ENCODE measurements around the gene ERI2.
A peak's percentile ranks its signal among the peaks of the same experiment; 100 is the strongest.
"Not testable (repeated sequence)": the region's sequence is repeated elsewhere in the genome, so short reads cannot be mapped to it uniquely, and the experiment has no call there.

Gene ERI2

DNA sequence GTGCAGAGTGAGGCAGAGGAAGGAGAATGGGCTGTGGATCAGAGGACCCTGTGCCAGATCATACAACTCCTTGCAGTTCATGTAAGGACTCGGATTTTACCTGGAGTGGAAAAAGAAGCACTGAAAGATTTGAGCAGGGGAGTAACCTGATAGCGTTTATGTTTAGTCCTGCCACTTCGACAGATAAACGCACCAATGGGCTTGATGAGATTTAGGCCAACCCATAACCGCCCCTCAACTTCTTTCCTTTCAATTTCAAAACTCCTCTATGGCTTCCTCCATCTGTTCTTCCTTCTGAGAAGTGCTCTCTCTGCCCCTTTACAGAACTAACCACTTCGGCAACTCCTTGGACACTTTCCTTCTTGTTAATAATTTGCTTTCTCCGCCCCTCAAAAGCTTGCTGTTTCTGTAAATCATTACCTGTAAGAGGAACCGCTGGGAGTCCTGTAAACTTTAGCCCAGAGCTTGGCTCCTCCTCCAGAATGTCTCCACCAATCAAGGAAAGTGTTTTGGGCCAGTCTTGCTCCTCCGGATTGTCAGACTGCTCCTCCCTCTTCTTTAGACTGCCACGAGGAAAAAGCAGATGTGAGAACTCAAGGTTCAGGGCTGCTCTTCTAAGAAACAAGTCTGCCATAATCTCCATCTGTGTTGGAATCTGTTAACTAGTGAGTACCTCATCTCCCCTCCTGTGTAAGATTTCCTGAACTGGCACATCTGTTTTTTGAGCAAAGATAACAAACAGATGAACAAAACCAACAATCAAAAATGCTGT, 42.6 kb downstream of the ERI2 start, which contains the start of gene ACSM3:
Gene ACSM3, plus strand, starts transcription at position 554 of the 772 bp plus-strand sequence. CDS start 6,021 bp downstream, outside the sequence.
- no peaks in the 10 kb centered on the region for H3K36me3 ChIP-seq (ENCODE audit: control insufficient read depth, insufficient read depth, low read length, severe bottlenecking)
- H3K4me3 ChIP-seq (ENCODE audit: low read length): peak within 1 kb of the TSS; percentile 78
- no peaks in the 10 kb centered on the region for H3K9me3 ChIP-seq (ENCODE audit: control insufficient read depth, low read length)
- H3K4me1 ChIP-seq (ENCODE audit: control insufficient read depth, insufficient read depth, low read length): peaks cover 16% of the 10 kb centered on the region
- peak within 1 kb of the TSS; percentile 35 for H3K9ac ChIP-seq (ENCODE audit: low read length)
- no peaks in the 10 kb centered on the region for H3K27me3 ChIP-seq (replicated peaks; ENCODE audit: control insufficient read depth, insufficient read depth, low read length)
- DNase-seq (ENCODE audit: low read depth): peak; percentile 90

DNA sequence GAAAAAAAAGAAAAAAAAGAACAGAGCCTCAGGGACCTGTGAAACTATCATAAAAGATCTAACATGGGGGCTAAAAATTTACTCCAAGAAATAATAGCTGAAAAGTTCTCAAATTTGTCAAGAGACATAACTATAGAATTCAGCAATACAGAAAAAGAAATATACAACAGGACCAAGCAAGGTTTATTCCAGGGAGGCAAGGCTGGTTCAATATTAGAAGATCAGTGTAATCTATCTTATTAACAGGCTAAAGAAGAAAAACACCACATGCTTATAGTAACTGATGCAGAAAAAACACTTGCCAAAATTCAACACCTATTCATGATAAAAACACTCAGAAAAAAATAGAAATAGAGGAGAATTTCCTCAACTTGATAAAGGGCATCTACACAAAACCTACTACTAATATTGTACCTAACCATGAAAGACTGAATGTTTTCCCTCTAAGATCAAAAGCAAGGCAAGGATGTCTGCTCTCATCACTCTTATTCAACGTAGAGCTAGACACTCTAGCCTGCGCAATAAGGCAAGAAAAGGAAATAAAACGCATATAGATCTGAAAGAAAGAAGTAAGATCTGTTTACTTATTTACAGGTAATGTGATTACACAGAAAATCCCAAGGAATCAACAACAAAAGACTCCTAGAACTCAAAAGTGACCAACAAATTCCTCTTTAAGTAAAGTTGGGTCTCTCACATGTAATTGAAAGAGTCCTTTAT, 43.7 kb downstream of the ERI2 start:
- Histone ChIP-seq H3K36me3 (ENCODE audit: control insufficient read depth, insufficient read depth, low read length, severe bottlenecking) (no peaks in the 10 kb centered on the region), H3K4me3 (ENCODE audit: low read length) (no peak overlapping the region)
- no peak for DNase-seq (ENCODE audit: low read depth)

DNA sequence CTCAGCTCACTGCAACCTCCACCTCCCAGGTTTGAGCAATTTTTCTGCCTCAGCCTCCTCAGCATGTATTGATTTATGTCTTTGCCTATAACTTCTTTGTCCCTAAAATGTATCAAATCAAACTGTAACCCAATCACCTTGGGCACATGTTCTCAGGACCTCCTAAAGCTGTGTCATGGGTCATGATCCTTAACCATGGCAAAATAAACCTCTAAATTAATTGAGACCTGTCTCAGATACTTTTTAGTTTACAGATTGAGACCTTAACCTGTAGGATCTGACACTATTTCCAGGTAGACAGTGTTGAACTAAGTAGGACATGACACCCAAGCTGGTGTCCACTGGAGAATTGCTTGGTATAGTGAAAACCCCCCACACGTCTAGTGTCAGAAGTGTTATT, 45.1 kb downstream of the ERI2 start:
- Histone ChIP-seq H3K36me3 (ENCODE audit: control insufficient read depth, insufficient read depth, low read length, severe bottlenecking) (no peaks in the 10 kb centered on the region), H3K9me3 (ENCODE audit: control insufficient read depth, low read length) (no peaks in the 10 kb centered on the region), H3K4me1 (ENCODE audit: control insufficient read depth, insufficient read depth, low read length) (peaks cover 9% of the 10 kb centered on the region), H3K27me3 (replicated peaks; ENCODE audit: control insufficient read depth, insufficient read depth, low read length) (no peaks in the 10 kb centered on the region), H3K4me3 (ENCODE audit: low read length) (no peak overlapping the region), H3K9ac (ENCODE audit: low read length) (no peak overlapping the region)
- no peak for DNase-seq (ENCODE audit: low read depth)

More for the DNA sequence above, 43.7 kb downstream of the ERI2 start:
- Histone ChIP-seq H3K9me3 (ENCODE audit: control insufficient read depth, low read length) (no peaks in the 10 kb centered on the region), H3K4me1 (ENCODE audit: control insufficient read depth, insufficient read depth, low read length) (peaks cover 11% of the 10 kb centered on the region), H3K9ac (ENCODE audit: low read length) (no peak overlapping the region), H3K27me3 (replicated peaks; ENCODE audit: control insufficient read depth, insufficient read depth, low read length) (no peaks in the 10 kb centered on the region)

DNA sequence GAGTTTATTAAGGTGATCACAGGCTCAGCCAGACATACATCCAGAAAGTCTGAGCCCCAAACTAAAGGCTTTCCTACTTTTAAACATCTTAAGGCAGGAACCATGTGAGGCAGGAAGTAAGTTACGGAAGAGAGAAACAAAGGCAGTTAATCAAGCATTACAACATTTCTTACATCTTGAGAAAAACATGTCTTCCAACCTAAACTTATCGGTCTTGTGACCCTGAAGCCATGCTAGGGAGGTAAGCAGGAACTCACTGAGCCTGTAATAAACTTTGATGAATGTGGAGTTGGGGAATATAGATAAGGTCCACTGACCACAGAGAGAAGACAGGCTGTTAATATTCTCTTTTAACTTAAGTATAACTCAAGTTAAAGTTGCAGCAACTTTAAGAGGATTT, 45.9 kb downstream of the ERI2 start:
- H3K9ac ChIP-seq (ENCODE audit: low read length): no peak overlapping the region
- no peaks in the 10 kb centered on the region for H3K36me3 ChIP-seq (ENCODE audit: control insufficient read depth, insufficient read depth, low read length, severe bottlenecking)
- peaks cover 6% of the 10 kb centered on the region for H3K4me1 ChIP-seq (ENCODE audit: control insufficient read depth, insufficient read depth, low read length)
- H3K4me3 ChIP-seq (ENCODE audit: low read length): no peak overlapping the region
- no peaks in the 10 kb centered on the region for H3K27me3 ChIP-seq (replicated peaks; ENCODE audit: control insufficient read depth, insufficient read depth, low read length)
- no peaks in the 10 kb centered on the region for H3K9me3 ChIP-seq (ENCODE audit: control insufficient read depth, low read length)
- DNase-seq (ENCODE audit: low read depth): no peak

DNA sequence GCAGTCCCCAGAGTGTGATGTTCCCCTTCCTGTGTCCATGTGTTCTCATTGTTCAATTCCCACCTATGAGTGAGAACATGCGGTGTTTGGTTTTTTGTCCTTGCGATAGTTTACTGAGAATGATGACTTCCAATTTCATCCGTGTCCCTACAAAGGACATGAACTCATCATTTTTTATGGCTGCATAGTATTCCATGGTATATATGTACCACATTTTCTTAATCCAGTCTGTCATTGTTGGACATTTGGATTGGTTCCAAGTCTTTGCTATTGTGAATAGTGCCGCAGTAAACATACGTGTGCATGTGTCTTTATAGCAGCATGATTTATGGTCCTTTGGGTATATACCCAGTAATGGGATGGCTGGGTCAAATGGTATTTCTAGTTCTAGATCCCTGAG, 50.5 kb downstream of the ERI2 start:
- not testable (repeated sequence) for H3K4me3 ChIP-seq (ENCODE audit: low read length); H3K9ac ChIP-seq (ENCODE audit: low read length); H3K36me3 ChIP-seq (ENCODE audit: control insufficient read depth, insufficient read depth, low read length, severe bottlenecking); H3K9me3 ChIP-seq (ENCODE audit: control insufficient read depth, low read length); H3K4me1 ChIP-seq (ENCODE audit: control insufficient read depth, insufficient read depth, low read length); H3K27me3 ChIP-seq (replicated peaks; ENCODE audit: control insufficient read depth, insufficient read depth, low read length); DNase-seq (ENCODE audit: low read depth)

DNA sequence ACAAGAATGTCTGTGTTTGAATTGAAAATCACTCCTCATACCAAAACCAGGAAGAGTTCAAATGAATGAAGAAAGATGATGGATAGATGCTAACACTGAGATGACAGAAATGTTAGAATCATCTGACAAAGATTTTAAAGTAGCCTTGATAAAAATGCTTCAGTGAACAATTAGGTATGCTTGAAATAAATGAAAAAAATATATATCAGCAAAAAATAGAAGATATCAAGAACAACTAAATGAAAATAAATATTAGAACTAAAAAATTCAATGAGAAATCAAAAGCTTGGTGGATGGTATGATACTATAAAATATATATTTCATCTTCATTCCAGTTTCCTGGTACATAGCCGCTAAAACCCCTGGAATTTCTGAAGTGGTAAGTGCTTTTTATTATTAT, 51.0 kb downstream of the ERI2 start:
- H3K9me3 ChIP-seq (ENCODE audit: control insufficient read depth, low read length): no peaks in the 10 kb centered on the region

DNA sequence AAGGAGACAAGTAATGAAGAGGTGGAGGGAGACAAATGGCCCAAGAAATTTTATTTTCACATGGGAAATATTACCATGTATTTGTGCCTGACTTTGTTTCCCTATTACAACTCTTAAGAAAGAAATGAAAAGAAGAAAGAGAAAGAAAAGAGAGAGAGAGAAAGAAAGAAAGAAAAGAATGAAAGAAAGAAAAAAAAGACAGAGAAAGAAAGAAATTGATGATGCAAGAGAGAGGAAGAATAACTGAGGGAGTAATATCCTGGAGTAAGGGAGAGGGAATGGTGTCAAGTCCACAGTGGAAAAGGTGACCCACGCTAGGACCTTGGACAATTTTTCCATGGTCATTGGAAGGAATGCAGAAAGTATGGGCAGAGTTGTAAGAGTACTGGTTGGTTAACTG, 52.5 kb downstream of the ERI2 start:
- Histone ChIP-seq H3K4me3 (ENCODE audit: low read length) (no peak overlapping the region), H3K9ac (ENCODE audit: low read length) (no peak overlapping the region), H3K9me3 (ENCODE audit: control insufficient read depth, low read length) (no peaks in the 10 kb centered on the region), H3K4me1 (ENCODE audit: control insufficient read depth, insufficient read depth, low read length) (no peaks in the 10 kb centered on the region), H3K36me3 (ENCODE audit: control insufficient read depth, insufficient read depth, low read length, severe bottlenecking) (no peaks in the 10 kb centered on the region), H3K27me3 (replicated peaks; ENCODE audit: control insufficient read depth, insufficient read depth, low read length) (no peaks in the 10 kb centered on the region)
- no peak for DNase-seq (ENCODE audit: low read depth)

More for the DNA sequence above, 51.0 kb downstream of the ERI2 start:
- Histone ChIP-seq H3K9ac (ENCODE audit: low read length) (no peak overlapping the region), H3K4me3 (ENCODE audit: low read length) (no peak overlapping the region), H3K4me1 (ENCODE audit: control insufficient read depth, insufficient read depth, low read length) (no peaks in the 10 kb centered on the region), H3K36me3 (ENCODE audit: control insufficient read depth, insufficient read depth, low read length, severe bottlenecking) (no peaks in the 10 kb centered on the region), H3K27me3 (replicated peaks; ENCODE audit: control insufficient read depth, insufficient read depth, low read length) (no peaks in the 10 kb centered on the region)
- DNase-seq (ENCODE audit: low read depth): no peak

DNA sequence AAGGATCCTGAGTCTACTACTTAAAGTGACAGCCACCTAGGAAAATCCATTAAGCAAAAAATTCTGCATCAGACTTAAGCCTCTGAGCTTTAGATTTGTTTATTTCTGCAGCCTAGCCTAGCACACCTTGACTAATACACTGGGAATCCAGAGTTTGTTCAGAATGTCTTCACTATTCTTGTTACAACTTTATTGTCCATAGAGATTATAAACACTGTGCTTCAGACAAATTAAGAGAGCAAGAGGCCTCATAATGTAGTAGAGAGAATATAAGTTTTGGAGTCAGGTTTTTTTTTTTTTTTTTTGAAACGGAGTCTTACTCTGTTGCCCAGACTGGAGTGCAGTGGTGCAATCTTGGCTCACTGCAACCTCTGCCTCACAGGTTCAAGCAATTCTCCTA, 55.7 kb downstream of the ERI2 start:
- Histone ChIP-seq H3K27me3 (replicated peaks; ENCODE audit: control insufficient read depth, insufficient read depth, low read length) (no peaks in the 10 kb centered on the region), H3K9me3 (ENCODE audit: control insufficient read depth, low read length) (peaks cover 7% of the 10 kb centered on the region), H3K4me1 (ENCODE audit: control insufficient read depth, insufficient read depth, low read length) (no peaks in the 10 kb centered on the region), H3K36me3 (ENCODE audit: control insufficient read depth, insufficient read depth, low read length, severe bottlenecking) (no peaks in the 10 kb centered on the region), H3K4me3 (ENCODE audit: low read length) (no peak overlapping the region), H3K9ac (ENCODE audit: low read length) (no peak overlapping the region)
- DNase-seq (ENCODE audit: low read depth): no peak

DNA sequence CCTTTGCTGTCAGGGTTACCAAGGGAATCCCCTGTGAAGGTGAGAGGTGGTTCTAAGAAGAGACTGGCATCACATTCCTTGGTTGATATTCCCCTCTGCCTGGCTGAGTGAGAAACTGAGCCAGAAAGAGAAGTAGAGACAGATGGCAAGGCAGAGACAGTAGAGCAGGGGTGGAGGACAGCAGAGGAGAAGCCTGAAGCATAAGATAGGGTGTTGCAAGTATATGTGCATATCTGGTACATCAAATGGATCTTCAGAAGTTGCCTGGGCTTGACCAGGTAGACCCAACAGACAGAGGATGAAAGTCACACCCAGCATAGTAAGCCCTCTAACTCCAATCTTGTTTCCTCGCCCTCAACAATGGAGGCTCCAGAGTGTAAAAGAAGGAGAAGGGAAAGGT, 56.8 kb downstream of the ERI2 start:
- Histone ChIP-seq H3K27me3 (replicated peaks; ENCODE audit: control insufficient read depth, insufficient read depth, low read length) (no peaks in the 10 kb centered on the region), H3K4me1 (ENCODE audit: control insufficient read depth, insufficient read depth, low read length) (no peaks in the 10 kb centered on the region), H3K9me3 (ENCODE audit: control insufficient read depth, low read length) (peaks cover 7% of the 10 kb centered on the region), H3K9ac (ENCODE audit: low read length) (no peak overlapping the region), H3K36me3 (ENCODE audit: control insufficient read depth, insufficient read depth, low read length, severe bottlenecking) (no peaks in the 10 kb centered on the region), H3K4me3 (ENCODE audit: low read length) (no peak overlapping the region)
- no peak for DNase-seq (ENCODE audit: low read depth)

DNA sequence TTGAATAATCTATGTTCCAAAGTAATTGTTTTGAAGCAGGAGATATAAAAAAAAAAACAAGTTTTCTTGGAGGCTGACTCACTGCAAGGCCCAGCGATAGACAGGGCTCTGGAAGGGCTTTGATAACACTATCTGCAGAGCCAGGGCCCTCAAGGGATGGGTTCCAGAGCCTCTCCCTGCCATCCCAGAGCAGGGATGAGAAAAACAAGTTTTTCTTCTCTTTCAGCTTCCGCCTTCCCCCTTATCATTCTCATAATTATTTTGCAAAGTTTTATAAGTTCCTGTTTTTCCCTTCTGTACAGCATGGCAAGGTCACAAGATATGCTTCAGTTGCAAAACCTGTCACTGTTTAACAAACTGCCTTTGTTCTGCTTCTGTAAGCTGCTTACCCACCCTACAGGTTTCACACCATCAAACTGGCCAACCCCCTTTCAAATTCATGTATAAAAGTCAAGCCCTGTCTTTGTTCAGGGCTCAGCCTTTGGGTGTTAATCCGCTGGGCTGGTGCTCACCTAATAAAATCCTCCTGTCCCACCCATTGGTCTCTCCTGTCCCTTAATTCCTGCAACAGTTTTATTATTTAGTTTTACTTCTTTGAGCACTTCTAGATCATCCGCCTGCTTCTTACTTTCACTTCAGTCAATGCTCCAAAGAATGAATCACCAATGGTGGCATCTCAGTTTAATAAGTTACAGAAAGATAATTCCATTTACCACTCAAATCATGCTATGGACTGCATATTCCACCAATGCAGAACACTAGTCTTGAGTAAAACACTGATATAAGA, 59.0 kb downstream of the ERI2 start:
- H3K27me3 ChIP-seq (replicated peaks; ENCODE audit: control insufficient read depth, insufficient read depth, low read length): no peaks in the 10 kb centered on the region
- no peaks in the 10 kb centered on the region for H3K36me3 ChIP-seq (ENCODE audit: control insufficient read depth, insufficient read depth, low read length, severe bottlenecking)
- DNase-seq (ENCODE audit: low read depth): no peak
- H3K4me3 ChIP-seq (ENCODE audit: low read length): no peak overlapping the region
- H3K9me3 ChIP-seq (ENCODE audit: control insufficient read depth, low read length): peaks cover 7% of the 10 kb centered on the region
- H3K4me1 ChIP-seq (ENCODE audit: control insufficient read depth, insufficient read depth, low read length): no peaks in the 10 kb centered on the region
- no peak overlapping the region for H3K9ac ChIP-seq (ENCODE audit: low read length)

DNA sequence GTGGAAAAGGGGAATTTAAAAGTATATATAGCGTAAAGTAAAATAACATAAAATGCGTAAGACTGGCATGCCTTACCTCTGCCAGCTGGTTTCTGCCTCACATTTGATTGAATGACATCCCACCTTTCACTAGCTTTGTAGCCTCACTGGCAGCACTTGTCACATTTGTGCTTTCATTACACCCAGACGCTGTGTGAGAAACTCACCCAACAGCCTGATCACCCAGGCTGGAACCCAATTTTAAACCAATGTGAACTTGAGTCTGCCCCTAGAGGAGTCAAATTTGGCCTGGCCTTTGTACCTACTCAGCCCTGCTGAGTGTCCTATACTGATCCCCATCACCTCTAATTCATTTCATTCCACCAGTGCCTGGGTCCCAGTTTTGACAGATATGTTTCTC, 59.8 kb downstream of the ERI2 start:
- H3K4me1 ChIP-seq (ENCODE audit: control insufficient read depth, insufficient read depth, low read length): peaks cover 3% of the 10 kb centered on the region
- H3K36me3 ChIP-seq (ENCODE audit: control insufficient read depth, insufficient read depth, low read length, severe bottlenecking): no peaks in the 10 kb centered on the region
- no peak overlapping the region for H3K9ac ChIP-seq (ENCODE audit: low read length)
- peaks cover 7% of the 10 kb centered on the region for H3K9me3 ChIP-seq (ENCODE audit: control insufficient read depth, low read length)
- no peaks in the 10 kb centered on the region for H3K27me3 ChIP-seq (replicated peaks; ENCODE audit: control insufficient read depth, insufficient read depth, low read length)
- no peak for DNase-seq (ENCODE audit: low read depth)
- no peak overlapping the region for H3K4me3 ChIP-seq (ENCODE audit: low read length)

Measured in adipocyte (in vitro differentiated cells).